ENCODE measurements around the gene CARTPT. TPM values are rescaled to one million over a fixed set of nuclear protein-coding genes. Genes with fewer than 3 reads are reported as not detected.

Gene CARTPT
- total and polyA plus RNA-seq, 2 donors (not counting 3 experiments of a cell fraction or from before 2014, with no cell fraction given) = not detected

DNA sequence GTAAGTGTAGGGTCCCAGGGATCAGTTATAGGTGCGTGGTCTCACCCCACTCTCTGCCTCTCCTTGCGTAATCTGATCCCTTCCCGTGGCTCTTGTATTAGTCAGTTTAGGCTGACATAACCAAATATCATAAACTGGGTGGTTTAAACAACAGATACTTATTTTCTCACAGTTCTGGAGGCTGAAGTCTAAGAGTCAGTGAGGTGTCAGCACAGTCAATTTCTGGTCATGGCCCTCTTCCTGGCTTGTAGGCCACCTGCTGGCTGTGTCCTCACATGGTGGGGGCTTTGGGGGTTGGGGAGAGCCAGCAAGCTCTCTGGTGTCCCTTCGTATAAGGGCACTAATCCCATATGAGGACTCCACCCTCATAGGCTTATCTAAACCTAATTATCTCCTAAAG is 32.3 kb downstream of the CARTPT start:
- no peak for FAIRE-seq
- intact Hi-C loops (cut with micrococcal nuclease) (loop anchor here (10.0 kb wide), 1 partner anchor 237 kb away; no protein-coding TSS in a partner anchor), dilution Hi-C loops (cut with MboI; ENCODE audit: extremely low pct_ligation_motif_present, low sequenced_read_pairs) (no loop called here)
- Histone ChIP-seq H3K9ac (replicated peaks; ENCODE audit: extremely low read depth, insufficient read depth, low read length) (no peak overlapping the region), H4K20me1 (replicated peaks; ENCODE audit: control insufficient read depth, extremely low read depth, insufficient read depth, low read length) (no peaks in the 10 kb centered on the region), H3K4me1 (ENCODE audit: control insufficient read depth, extremely low read depth, insufficient read depth, low read length) (no peaks in the 10 kb centered on the region), H3K27me3 (ENCODE audit: control insufficient read depth in 2 of 2, insufficient read depth in 2 of 2, low read length in 2 of 2) (peaks cover 0 to 2% of the 10 kb centered on the region in 2 experiments), H3K9me1 (replicated peaks; ENCODE audit: control insufficient read depth, extremely low read depth, insufficient read depth, low read length) (no peaks in the 10 kb centered on the region), H3K79me2 (ENCODE audit: control insufficient read depth, insufficient read depth, low read length) (no peaks in the 10 kb centered on the region), H3K4me3 (replicated peaks in 1 of 3; ENCODE audit: insufficient read depth in 1 of 3, low read depth in 1 of 3, low read length in 3 of 3) (no peak overlapping the region), H3K36me3 (ENCODE audit: control insufficient read depth in 2 of 2, extremely low read depth in 1 of 2, insufficient read depth in 2 of 2, low read length in 2 of 2) (no peaks in the 10 kb centered on the region), H2AFZ (ENCODE audit: low read depth, low read length) (no peak overlapping the region), H3K9me3 (replicated peaks; ENCODE audit: control insufficient read depth, insufficient read depth, low read length) (no peaks in the 10 kb centered on the region), H3K4me2 (ENCODE audit: insufficient read depth, low read length) (no peak overlapping the region), H3K27ac (ENCODE audit: insufficient read depth, low read depth, low read length) (no peak overlapping the region)
- DNase-seq (ENCODE audit: low read depth, low spot score) = no peak
- TF ChIP-seq CTCF (IDR thresholded peaks at IDR 0.05; ENCODE audit: extremely low read depth in 1 of 2, insufficient read depth in 1 of 2, low read depth in 1 of 2, low read length in 2 of 2) (no peak), POLR2A (IDR thresholded peaks at IDR 0.05; ENCODE audit: low read depth, low read length) (no peak), FOS (IDR thresholded peaks at IDR 0.05; ENCODE audit: borderline replicate concordance, insufficient read depth, low read length) (no peak), JUN (IDR thresholded peaks at IDR 0.05; ENCODE audit: borderline replicate concordance, insufficient read depth, insufficient read length, low read depth) (no peak), EZH2 (IDR thresholded peaks at IDR 0.05; ENCODE audit: borderline replicate concordance, low read depth, low read length, severe bottlenecking) (no peak), POLR2AphosphoS5 (IDR thresholded peaks at IDR 0.05; ENCODE audit: insufficient read depth, low read depth, low read length) (no peak), MYC (IDR thresholded peaks at IDR 0.05; ENCODE audit: low read depth, low read length) (no peak), GATA2 (IDR thresholded peaks at IDR 0.05; ENCODE audit: insufficient read depth, insufficient read length, low read depth, low read length) (no peak)
- TF ChIP-seq, protein P1, sequence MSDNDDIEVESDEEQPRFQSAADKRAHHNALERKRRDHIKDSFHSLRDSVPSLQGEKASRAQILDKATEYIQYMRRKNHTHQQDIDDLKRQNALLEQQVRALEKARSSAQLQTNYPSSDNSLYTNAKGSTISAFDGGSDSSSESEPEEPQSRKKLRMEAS (IDR thresholded peaks at IDR 0.05; ENCODE audit: insufficient read depth, insufficient read length) = no peak
- ChIA-PET POLR2A (no interaction called here), CTCF (no interaction called here)
- BruUV-seq (replicated peaks) = no TSS peak
